Measurements from ENCODE around the gene MPZL2. TPM values are rescaled to one million over a fixed set of nuclear protein-coding genes. Genes with fewer than 3 reads are reported as not detected.

Gene MPZL2
- total RNA-seq, 4 donors from 2014 or later, result 249 to 491 (median 352) TPM

DNA sequence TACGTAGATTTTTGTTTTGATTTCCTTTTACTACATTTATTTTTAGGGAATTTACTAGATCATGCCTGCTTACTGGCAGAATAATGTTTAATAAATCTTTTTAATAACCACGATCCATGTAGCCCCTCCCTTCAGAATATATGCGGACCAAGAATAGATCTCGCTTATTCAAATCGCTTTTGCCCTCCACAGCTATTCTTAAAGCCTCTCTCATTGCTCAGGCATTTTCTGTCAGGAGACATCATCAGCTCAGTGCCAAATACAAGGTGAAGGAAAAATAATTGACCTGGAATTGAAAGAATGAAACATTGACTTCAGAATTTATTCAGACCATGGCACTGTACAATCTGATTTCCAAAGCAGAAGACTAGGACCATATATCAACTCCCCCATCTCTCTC, 29.3 kb downstream of the MPZL2 start:
- DNase-seq, result no peak
- Histone ChIP-seq H3K4me1 (peaks cover 9 to 48% (median 16%) of the 10 kb centered on the region in 3 donors), H3K36me3 (peaks cover 0 to 45% (median 0%) of the 10 kb centered on the region in 3 donors), H3K27me3 (peaks cover 0 to 7% (median 0%) of the 10 kb centered on the region in 4 donors), H3K27ac (no peak overlapping the region), H3K4me3 (no peak overlapping the region), H3K9me3 (no peaks in the 10 kb centered on the region)
- 91 to 95% methylated on average over 5 of the region's 5 CpGs for WGBS, 2 donors
- no peak for TF ChIP-seq POLR2A (IDR thresholded peaks at IDR 0.05)
- TF ChIP-seq CTCF (IDR thresholded peaks at IDR 0.05), result no peak
- intact Hi-C loops (cut with DNase I), result no loop called here

- Histone ChIP-seq H3K27me3 (peaks cover 0 to 7% (median 0%) of the 10 kb centered on the region in 4 donors), H3K36me3 (peaks cover 0 to 46% (median 0%) of the 10 kb centered on the region in 3 donors), H3K9me3 (no peaks in the 10 kb centered on the region), H3K4me1 (peaks cover 7 to 39% (median 9%) of the 10 kb centered on the region in 3 donors), H3K27ac (peak overlapping the region; percentile 42 to 84 (median 68)), H3K4me3 (no peak overlapping the region)
- intact Hi-C loops (cut with DNase I), result no loop called here
- 67 to 80% methylated on average over 1 of the region's 1 CpG for WGBS, 2 donors
- no peak for DNase-seq
- TF ChIP-seq POLR2A (IDR thresholded peaks at IDR 0.05) (no peak), CTCF (IDR thresholded peaks at IDR 0.05) (no peak)
These were observed 30.2 kb downstream of the MPZL2 start for GRCh38 chr11:118233850-118234249.

GRCh38 chr11:118233377-118233776, 30.7 kb downstream of the MPZL2 start:
- peak overlapping the region; percentile 57 to 84 (median 70) for H3K27ac ChIP-seq
- DNase-seq, result no peak

GRCh38 chr11:118232659-118233058, 31.4 kb downstream of the MPZL2 start:
- Histone ChIP-seq H3K36me3 (peaks cover 0 to 47% (median 0%) of the 10 kb centered on the region in 3 donors), H3K27me3 (peaks cover 0 to 7% (median 0%) of the 10 kb centered on the region in 4 donors), H3K4me3 (no peak overlapping the region), H3K9me3 (no peaks in the 10 kb centered on the region), H3K4me1 (peaks cover under 1 to 27% (median 3%) of the 10 kb centered on the region in 3 donors), H3K27ac (peak overlapping the region; percentile 57 to 84 (median 70))
- no peak for DNase-seq
- 36 to 43% methylated on average over 1 of the region's 1 CpG for WGBS, 2 donors
- TF ChIP-seq CTCF (IDR thresholded peaks at IDR 0.05), result no peak
- no peak for TF ChIP-seq POLR2A (IDR thresholded peaks at IDR 0.05)
- intact Hi-C loops (cut with DNase I), result no loop called here

More at GRCh38 chr11:118233377-118233776, 30.7 kb downstream of the MPZL2 start:
- peaks cover 0 to 46% (median 0%) of the 10 kb centered on the region in 3 donors for H3K36me3 ChIP-seq
- TF ChIP-seq CTCF (IDR thresholded peaks at IDR 0.05) (peak in 1 of 6 experiments; percentile 16), POLR2A (IDR thresholded peaks at IDR 0.05) (no peak)
- peaks cover 0 to 7% (median 0%) of the 10 kb centered on the region in 4 donors for H3K27me3 ChIP-seq
- no peak overlapping the region for H3K4me3 ChIP-seq
- intact Hi-C loops (cut with DNase I), result no loop called here
- H3K4me1 ChIP-seq, result peaks cover 3 to 34% (median 4%) of the 10 kb centered on the region in 3 donors
- no peaks in the 10 kb centered on the region for H3K9me3 ChIP-seq
- WGBS, 2 donors, result 64 to 77% methylated on average over 5 of the region's 5 CpGs

DNA sequence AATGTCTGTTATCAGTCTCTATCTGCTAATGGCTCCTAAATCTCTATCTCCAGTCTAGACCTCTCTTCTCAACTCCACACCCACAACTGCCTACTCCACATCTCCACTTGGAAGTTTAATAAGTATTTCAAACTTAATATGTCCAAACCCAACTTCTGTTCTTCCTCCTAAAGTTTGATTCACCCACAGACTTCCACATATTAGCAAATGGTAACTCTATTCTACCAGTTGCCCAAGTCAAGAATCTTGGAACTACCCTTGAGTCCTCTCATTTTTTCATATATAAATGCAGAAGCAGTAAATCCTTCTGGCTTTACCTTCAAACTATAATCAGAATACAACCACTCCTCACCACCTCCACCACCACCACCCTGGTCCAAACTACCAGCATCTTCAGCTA, 32.6 kb downstream of the MPZL2 start:
- Histone ChIP-seq H3K4me1 (peaks cover 0 to 22% (median 0%) of the 10 kb centered on the region in 3 donors), H3K9me3 (no peaks in the 10 kb centered on the region), H3K27ac (no peak overlapping the region), H3K27me3 (peaks cover 0 to 7% (median 0%) of the 10 kb centered on the region in 4 donors), H3K36me3 (peaks cover 0 to 57% (median 0%) of the 10 kb centered on the region in 3 donors), H3K4me3 (no peak overlapping the region)
- TF ChIP-seq CTCF (IDR thresholded peaks at IDR 0.05) (no peak), POLR2A (IDR thresholded peaks at IDR 0.05) (no peak)
- intact Hi-C loops (cut with DNase I), result no loop called here
- DNase-seq, result no peak

Data from esophagus squamous epithelium (tissue), 5 donors.